HG02852 (cell line): Measurements from ENCODE around the gene SLC10A1.

Experiments
- ATAC-seq: cut with Tn5 transposase; IDR thresholded peaks from one replicate; pipeline ENCODE4 v1.9.1; 2021; ENCODE audit warnings: mild to moderate bottlenecking, moderate library complexity; ENCODE audit not compliant: unreplicated experiment

SLC10A1 gene

DNA sequence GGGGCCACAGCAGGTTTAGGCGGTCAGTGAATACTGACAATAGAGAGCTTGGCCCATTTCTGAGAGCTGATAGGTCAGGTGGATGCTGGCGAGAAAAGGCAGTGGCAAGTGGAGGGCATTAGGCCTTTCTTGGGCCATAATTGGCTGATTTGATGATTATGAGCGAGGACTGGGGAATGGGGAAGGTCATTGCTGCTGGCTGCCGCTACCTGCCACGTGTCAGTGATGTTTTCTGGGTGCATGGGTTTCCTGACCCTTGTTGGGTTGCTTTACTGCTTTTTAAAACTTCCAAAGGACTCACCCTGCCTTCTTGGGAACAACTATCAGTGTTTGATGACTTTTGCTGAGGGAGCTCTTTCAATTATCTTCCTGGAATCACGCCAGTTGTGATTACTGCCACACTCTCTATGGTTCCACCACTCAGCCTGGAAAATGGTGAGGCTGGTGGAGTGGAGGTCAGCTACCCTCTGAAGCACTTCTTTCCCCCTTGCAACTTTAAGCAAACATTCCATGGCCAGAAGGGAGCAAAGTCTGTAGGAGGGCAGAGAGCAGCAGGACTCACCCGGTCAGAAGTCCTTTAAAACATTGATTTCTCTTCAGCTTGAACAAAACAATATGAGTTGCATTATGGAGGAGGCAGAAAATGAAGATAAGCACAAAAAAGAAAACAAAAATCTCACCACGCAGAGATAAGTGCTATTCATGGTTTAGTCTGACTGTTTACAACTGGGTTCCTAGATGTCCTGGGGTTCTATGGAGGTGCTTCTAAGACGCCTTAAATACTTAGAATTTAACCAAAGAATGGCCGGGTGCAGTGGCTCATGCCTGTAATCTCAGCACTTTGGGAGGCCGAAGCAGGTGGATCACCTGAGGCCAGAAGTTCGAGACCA is 12.1 kb upstream of the SLC10A1 start:
- no peak for ATAC-seq

- ATAC-seq, result no peak
These were observed 10.2 kb upstream of the SLC10A1 start for GRCh38 chr14:69807192-69807591.

DNA sequence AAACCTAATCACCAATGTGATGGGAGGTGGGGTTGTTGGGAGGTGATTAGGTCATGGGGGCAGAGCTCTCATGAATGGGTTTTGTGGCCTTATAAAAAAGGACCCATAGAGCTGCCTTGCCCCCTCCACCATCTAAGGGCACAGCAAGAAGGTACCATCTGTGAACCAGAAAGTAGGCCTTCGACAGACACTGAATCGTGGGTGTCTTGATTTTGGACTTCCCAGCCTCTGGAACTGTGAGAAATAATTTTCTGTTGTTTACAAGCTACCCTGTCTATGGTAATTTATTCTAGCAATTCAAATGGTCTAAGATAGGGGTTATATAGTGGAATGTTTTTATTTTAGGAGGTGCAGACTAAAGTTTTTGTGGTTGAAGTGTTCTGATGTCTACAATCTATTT is 7.9 kb upstream of the SLC10A1 start:
- no peak for ATAC-seq

GRCh38 chr14:69803753-69804152 is 6.7 kb upstream of the SLC10A1 start:
- no peak for ATAC-seq

DNA sequence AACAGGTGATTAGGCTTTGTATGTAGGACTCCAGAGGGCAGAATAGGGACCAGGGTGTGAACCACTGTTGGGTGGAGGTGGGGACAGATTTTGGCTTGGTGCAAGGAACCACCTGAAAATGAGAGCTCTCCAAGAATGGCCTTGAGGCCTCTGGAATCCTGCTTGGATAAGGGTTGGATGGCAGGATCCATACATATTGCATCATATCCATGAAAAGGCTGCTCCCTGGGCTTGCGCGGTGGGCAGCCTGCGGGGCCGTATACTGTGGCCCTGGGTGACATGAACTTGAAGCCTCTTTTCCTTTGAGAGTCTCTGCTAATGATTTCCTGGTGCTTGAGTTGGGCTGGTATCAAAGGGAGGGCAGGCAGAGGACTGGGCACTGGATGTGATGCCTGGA is 1.3 kb upstream of the SLC10A1 start:
- ATAC-seq, result no peak

GRCh38 chr14:69797573-69798338 is 715 bp upstream of the SLC10A1 start:
- no peak for ATAC-seq

DNA sequence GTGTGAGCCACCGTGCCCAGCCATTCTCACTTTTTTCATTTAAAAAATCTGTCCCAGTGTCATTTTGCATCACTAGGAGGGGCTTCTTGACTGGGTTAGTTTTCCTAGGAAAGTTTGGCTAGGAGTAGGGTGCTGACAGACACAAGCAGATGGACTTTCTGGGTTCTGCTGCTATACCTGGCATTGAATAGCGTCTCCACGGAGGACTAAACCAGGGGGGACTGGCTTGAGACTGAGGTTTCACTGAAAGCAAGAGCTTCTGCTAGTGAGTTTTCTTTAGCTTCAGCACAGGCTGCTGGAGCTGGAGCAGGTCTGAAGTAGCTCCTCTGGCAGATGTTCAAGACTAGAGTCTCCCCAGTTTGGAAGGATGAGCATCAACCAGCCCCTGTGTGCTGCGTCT is 1.4 kb downstream of the SLC10A1 start:
- no peak for ATAC-seq

DNA sequence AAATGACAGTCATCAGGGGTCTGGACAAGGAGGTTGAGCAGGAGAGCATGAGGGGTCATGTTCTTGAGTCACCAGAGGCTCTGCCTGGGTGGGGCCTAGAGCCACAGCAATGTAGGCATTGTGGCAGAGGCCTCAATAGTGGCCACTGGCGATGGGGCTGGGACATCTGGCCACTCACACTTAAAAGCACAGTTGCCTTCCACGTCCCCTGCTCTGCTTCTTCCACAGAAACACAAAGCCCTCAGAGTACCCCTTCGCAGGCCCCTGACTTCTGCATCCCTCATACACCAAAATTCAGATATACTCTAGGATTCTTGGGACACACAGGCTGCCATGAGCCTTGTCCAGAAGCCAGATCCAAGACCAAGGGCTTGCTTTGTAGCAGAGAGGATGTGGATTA is 2.2 kb downstream of the SLC10A1 start:
- ATAC-seq, result no peak

GRCh38 chr14:69792887-69793421 is 4.1 kb downstream of the SLC10A1 start:
- ATAC-seq, result no peak

DNA sequence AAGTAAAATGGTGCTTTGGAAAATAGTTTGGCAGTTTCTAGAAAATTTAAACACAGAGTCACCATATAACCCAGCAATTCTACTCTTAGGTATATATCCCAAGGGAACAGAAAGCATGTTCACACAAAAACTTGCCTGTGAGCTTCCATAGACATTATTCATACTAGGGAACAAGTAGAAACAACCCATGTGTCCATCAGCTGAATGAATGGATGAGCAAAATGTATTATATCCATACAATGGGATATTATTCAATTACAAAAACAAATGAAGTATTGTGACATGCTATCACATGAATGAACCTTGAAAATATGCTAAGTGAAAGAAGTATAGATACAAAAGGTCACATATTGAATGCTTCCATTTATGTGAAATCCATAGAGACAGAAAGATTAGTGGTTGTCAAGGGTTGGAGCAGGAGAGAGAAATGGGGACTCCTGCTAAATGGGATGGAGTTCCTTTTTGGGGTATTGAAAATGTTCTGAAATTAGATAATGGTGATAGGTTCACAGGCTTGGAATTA is 7.9 kb downstream of the SLC10A1 start:
- ATAC-seq, result no peak

DNA sequence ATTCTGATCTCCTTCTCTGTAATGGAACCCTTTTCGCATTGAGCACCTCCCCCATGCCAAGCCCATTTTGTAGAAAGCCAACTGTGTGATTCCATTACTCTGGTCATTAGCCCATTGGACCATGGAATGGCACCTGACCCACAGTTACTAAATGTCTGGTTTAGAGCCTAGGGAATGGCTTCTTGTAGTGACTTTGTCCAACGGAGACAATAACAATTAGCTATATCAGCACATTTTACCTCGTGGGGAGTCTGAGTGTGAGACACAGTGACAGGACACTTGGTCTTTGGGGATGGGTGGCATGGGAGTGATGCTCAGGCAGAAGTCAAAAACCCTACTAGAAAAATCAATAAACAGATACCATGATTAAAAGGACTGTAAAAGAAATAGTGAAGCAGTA is 10.4 kb downstream of the SLC10A1 start:
- ATAC-seq, result no peak

- ATAC-seq, result no peak
These were observed 12.1 kb downstream of the SLC10A1 start for GRCh38 chr14:69784942-69785341.

GRCh38 chr14:69780952-69781351 is 16.1 kb downstream of the SLC10A1 start:
- ATAC-seq, result no peak

DNA sequence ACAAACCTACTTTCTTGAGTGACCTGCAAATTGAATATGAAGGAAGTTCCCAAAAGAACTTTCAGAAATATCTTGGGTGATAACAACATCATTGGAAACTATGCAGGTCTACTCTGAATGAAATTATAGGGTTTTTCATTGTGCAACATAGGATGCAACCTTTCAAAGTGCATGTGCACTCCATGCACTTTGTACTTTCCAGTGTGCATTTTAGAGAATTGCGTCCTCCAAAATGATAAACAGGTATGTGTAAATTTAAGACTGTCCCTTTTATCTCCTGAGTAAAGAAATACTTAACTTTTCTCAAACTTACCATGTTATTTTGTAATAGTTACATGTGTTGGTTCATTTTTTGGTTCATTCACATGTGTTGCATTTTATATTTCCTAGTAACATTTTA is 16.9 kb downstream of the SLC10A1 start:
- no peak for ATAC-seq

GRCh38 chr14:69779088-69779487 is 18.0 kb downstream of the SLC10A1 start:
- ATAC-seq, result no peak

DNA sequence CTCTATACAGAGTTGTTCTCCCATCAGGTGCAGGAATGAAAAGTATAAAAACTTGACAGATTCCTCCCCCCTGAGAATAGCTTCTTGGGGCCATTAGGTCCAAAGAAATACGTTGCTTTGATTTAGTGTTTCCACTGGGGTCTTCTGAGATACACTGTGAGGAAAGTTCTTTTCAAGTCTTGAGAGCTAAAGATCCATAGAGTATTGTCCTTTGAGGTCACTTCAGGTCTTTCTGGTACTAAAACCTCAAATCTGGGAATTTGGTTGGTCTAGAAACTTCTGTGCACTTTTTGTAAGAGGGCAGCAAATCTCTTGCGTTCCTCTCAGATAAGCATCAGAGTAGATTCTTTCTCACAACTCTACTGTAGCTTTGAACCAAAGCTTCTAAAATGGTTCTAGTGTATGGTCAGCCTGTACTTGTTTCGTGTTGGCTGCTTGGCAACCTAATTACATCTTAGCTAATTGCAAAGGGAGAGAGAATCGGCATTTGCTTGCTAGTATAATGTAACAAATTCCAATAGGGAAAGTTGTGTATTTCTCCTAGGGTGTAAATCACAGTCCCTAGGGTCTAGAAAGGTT is 20.1 kb downstream of the SLC10A1 start:
- no peak for ATAC-seq

GRCh38 chr14:69775012-69775411 is 22.0 kb downstream of the SLC10A1 start:
- ATAC-seq, result no peak

GRCh38 chr14:69773571-69774276 is 23.3 kb downstream of the SLC10A1 start:
- ATAC-seq, result no peak

DNA sequence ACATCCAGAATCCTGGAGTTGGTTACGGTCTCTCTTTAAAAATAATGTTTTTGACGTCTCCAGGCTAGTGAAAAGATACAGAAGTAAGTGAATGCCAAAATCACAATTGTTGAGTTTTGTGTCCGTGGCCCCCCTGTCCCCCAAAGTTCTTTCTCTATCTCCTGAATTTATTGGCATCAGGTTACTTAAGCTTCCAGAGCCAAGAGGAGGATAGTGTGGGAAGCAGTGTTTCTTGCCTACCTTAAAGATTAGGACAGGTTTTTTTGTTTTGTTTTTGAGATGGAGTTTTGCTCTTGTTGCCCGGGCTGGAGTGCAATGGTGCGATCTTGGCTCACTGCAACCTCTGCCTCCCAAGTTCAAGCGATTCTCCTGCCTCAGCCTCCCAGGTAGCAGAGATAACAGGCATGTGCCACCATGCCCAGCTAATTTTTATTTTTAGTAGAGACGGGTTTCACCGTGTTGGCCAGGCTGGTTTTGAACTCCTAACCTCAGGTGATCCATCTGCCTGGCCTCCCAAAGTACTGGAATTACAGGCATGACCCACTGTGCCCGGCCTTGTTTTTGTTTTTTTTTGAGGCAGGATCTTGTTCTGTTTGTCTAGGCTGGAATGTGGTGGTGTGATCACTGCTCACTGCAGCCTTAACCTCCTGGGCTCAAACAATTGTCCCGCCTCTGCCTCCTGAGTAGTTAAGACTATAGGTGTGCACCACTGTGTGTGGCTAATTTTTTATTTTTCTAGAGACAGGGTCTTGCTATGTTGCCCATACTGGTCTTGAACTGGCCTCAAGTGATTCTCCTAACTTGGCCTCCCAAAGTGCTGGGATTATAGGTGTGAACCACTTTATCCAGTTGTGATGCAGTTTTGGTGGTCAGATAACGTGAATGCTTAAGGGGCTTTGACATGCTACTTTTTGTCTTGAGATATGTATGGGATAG is 24.7 kb downstream of the SLC10A1 start:
- no peak for ATAC-seq

GRCh38 chr14:69771136-69771535 is 25.9 kb downstream of the SLC10A1 start:
- ATAC-seq, result no peak
